Heart right ventricle (tissue), 16 donors: ENCODE measurements around the gene MACROD2. TPM values are rescaled to one million over a fixed set of nuclear protein-coding genes. Genes with fewer than 3 reads are reported as not detected.

ENCODE experiments used
- ATAC-seq, 8 donors: fragments of 200-7000 bp; cut with Tn5 transposase; one replicate each; pipeline ENCODE4 v1.9.1; 2020; ENCODE audit warnings: mild to moderate bottlenecking in 8 of 8, moderate library complexity in 8 of 8, moderate number of reproducible peaks in 1 of 8
- DNase-seq, 2 donors: peaks; one replicate each; pipeline ENCODE4 v3.0.0-alpha.2; 2020
- H3K27ac ChIP-seq, 10 donors: fragments of 200-600 bp; sonication (generic) in 2 of 10; one replicate each; pipeline versions ENCODE4 v1.5.0 to v1.8.0; 2020 to 2022; ENCODE audit warnings: mild to moderate bottlenecking in 3 of 10
- H3K27me3 ChIP-seq, 7 donors: fragments of 200-600 bp; one replicate each; pipeline ENCODE4 v1.8.0; 2021 to 2022; ENCODE audit warnings: mild to moderate bottlenecking in 2 of 7
- H3K36me3 ChIP-seq, 9 donors: fragments of 200-600 bp; sonication (generic) in 1 of 9; one replicate each; pipeline versions ENCODE4 v1.5.0 to v1.8.0; 2020 to 2022; ENCODE audit warnings: mild to moderate bottlenecking in 2 of 9
- H3K4me1 ChIP-seq, 9 donors: fragments of 200-600 bp; sonication (generic) in 1 of 9; one replicate each; pipeline versions ENCODE4 v1.5.0 to v1.8.0; 2020 to 2022; ENCODE audit warnings: mild to moderate bottlenecking in 4 of 9
- H3K4me3 ChIP-seq, 10 donors: fragments of 200-600 bp; sonication (generic) in 2 of 10; one replicate each; pipeline versions ENCODE4 v1.5.0 to v1.8.0; 2020 to 2022; ENCODE audit warnings: mild to moderate bottlenecking in 7 of 10, moderate library complexity in 2 of 10
- H3K9me3 ChIP-seq, 11 donors: fragments of 200-600 bp in 10 of 11; sonication (generic) in 2 of 11; one replicate each; pipeline versions ENCODE4 v1.5.0 to v1.8.0; 2013 to 2022; ENCODE audit warnings: mild to moderate bottlenecking in 2 of 11, control low read depth in 1 of 11, moderate library complexity in 1 of 11
- CTCF ChIP-seq, 9 donors: fragments of 200-600 bp; sonication (generic) in 2 of 9; IDR thresholded peaks; one replicate each; pipeline versions ENCODE4 v1.5.0 to v1.8.0; 2021 to 2022; ENCODE audit warnings: antibody characterized with exemption in 9 of 9, mild to moderate bottlenecking in 5 of 9, moderate library complexity in 1 of 9
- WGBS, 2 donors: extraction: QIAGEN DNeasy Blood & Tissue Kit; methylation state at CpG; one replicate each; pipeline ENCODE4 v1.1.7; 2013; ENCODE audit warnings: inconsistent platforms in 1 of 2; 5-methylcytosine and 5-hydroxymethylcytosine counted together
- intact Hi-C, 10 donors: fragments of 100-400 bp; cut with DNase I; formaldehyde crosslinking; loops; one replicate each; pipeline versions ENCODE4 v1.11.1 to v1.14.2; 2022
- polyA plus RNA-seq, 2 donors: library from polyadenylated mRNA; stranded (reverse); fragments of 200-250 nt; gene quantifications; one replicate each; pipeline ENCODE4 v1.2.3, GENCODE V29; 2013
- total RNA-seq, 10 donors: library from RNA; stranded (reverse); fragmentation: NEBNext Ultra II Directional in 3 of 10; extraction: Animal tissue kit (Norgen Biotek cat#: 25700) in 3 of 10; gene quantifications; one replicate each; pipeline versions ENCODE4 v1.2.1 to v1.2.4, GENCODE V29; 2021 to 2023
- donor health status: Arrhythmogenic right ventricular cardiomyopathy.
- donor health status: ischemic (EF 13 %, LVEDD 7.1; RV severe dilation, severe dysfunction).
- donor health status: healthy with polysubstance abuse.
- donor health status: DM: no; HTN: yes; CAD: no.
- donor health status: DM: no; HTN: no; CAD: no.
- donor health status: ischemic (EF 25% LVEDD 6.9; RV normal size, moderate dysfunction).
- donor health status: ischemic (EF 25% LVEDD 5.7; RV mildly dilated, moderate dysfunction).
- donor health status: healthy.
- donor health status: DM: yes; HTN: yes; CAD: no.
- donor health status: Ischemic cardiomyopathy.
- donor health status: ischemic (EF 35%, LVEDD 5.7; RV mildly dilated, moderate dysfunction).
- donor health status: nonischemic (EF 11% LVEDD 7.7; RV severe dilation, severe dysfunction).
- donor health status: DM: yes; HTN: yes; CAD: no.
- donor health status: PGD.
- donor health status: ischemic (EF 29% LVEDD 5.4; RV normal size, mild dysfunction).
- donor health status: nonischemic (EF 23%, LVEDD 6.1; RV moderate dilation, normal function).

The MACROD2 gene
- total and polyA plus RNA-seq, 12 donors: 0.28 to 6.4 (median 4.1) TPM

GRCh38 chr20:15634102-15634501 is 1638.8 kb downstream of the MACROD2 start:
- intact Hi-C loops: no loop called here
- WGBS, 2 donors: 88 to 91% methylated on average over 2 of the region's 2 CpGs

DNA sequence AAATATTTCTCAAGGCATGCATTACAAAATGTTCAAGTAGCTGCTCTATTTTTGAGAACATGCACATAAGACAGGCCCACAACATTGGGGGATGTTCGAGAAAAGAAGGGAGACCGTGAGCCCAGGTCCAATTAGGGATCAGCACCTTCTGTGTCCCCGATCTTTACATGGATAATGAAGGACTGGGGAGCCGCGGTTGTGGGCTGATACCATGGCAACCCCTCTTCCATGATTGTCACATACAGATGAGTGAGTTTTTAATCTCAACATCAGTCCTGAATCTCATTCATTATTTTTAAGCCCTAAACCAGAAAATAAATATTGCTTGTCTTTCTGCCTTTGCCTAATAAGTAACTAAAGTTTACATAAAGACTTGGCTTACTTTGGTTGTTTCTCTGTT is 1642.2 kb downstream of the MACROD2 start:
- no peak overlapping the region for H3K27ac ChIP-seq
- H3K36me3 ChIP-seq: no peaks in the 10 kb centered on the region
- WGBS, 2 donors: 77 to 85% methylated on average over 5 of the region's 5 CpGs
- TF ChIP-seq CTCF (IDR thresholded peaks at IDR 0.05): no peak
- H3K4me3 ChIP-seq: no peak overlapping the region
- DNase-seq: no peak
- H3K4me1 ChIP-seq: peaks cover 0 to 9% (median 0%) of the 10 kb centered on the region in 9 donors
- intact Hi-C loops: no loop called here
- H3K27me3 ChIP-seq: peaks cover 0 to 4% (median 0%) of the 10 kb centered on the region in 7 donors
- ATAC-seq: no peak
- H3K9me3 ChIP-seq: no peaks in the 10 kb centered on the region

More at GRCh38 chr20:15634102-15634501, 1638.8 kb downstream of the MACROD2 start:
- H3K27ac ChIP-seq: no peak overlapping the region
- peaks cover 0 to 4% (median 0%) of the 10 kb centered on the region in 7 donors for H3K27me3 ChIP-seq
- H3K36me3 ChIP-seq: no peaks in the 10 kb centered on the region
- peaks cover 0 to 9% (median 0%) of the 10 kb centered on the region in 9 donors for H3K4me1 ChIP-seq
- no peak for TF ChIP-seq CTCF (IDR thresholded peaks at IDR 0.05)
- ATAC-seq (no peak), DNase-seq (no peak)
- H3K9me3 ChIP-seq: no peaks in the 10 kb centered on the region
- no peak overlapping the region for H3K4me3 ChIP-seq

DNA sequence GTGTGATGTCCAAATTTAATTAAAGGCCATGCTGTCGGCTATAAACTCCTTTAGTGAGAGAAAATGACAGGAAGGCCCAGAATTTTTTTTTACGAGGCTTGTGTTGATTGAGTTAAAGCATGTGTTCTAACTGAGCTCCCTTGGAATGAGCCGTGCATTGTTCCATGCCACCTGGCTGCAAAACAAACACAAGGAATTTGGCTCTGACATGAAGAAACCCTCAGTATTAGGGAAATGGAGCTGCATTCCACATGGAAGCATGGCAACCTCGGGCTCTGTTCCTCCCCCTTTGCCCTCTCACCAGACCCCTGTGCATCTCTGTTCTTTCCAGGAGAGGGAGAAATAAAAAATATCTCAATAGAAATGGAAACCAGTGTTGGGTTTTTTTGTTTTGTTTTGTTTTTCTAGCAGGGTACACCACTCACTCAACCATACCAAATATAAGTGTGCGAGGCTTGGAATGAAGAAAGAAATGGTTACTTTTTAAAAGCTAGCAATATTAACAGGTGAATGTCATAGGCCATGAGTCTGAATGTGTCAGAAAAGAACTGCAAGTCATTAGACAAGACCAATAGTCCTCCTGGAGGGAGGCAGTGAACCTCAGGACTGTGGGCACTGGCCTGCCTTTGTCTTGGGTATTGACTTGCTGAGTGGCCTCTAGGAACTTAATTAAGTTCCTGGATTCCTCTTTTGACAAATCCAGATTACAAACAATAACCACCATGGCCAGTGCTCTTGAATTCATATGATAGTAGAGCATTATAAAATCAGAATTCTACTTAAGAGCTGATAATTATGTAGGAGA is 1642.8 kb downstream of the MACROD2 start:
- Histone ChIP-seq H3K4me1 (peaks cover 0 to 9% (median 0%) of the 10 kb centered on the region in 9 donors), H3K4me3 (no peak overlapping the region), H3K9me3 (no peaks in the 10 kb centered on the region), H3K36me3 (no peaks in the 10 kb centered on the region), H3K27me3 (no peaks in the 10 kb centered on the region), H3K27ac (no peak overlapping the region)
- intact Hi-C loops: no loop called here
- DNase-seq (no peak), ATAC-seq (no peak)
- TF ChIP-seq CTCF (IDR thresholded peaks at IDR 0.05): no peak
- WGBS, 2 donors: 31 to 32% methylated on average over 5 of the region's 5 CpGs

DNA sequence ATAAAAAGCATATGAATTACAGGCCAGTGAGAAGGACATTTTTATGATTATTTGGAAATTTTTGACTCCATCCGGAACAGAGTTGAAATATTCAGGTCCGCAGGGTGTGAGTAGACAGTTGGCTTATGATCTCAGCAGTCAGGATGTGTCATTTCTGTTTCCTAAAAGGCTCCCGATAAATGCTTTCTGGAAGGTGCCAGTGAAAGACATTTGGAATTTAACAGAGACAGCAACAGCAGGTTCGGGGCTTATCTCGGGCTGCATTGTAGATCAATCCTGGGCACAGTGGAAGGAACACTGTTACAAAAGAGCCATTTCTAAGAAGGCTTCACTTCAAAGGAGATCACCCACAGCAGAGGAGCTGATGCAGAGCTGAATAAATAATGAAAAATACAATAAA is 1643.5 kb downstream of the MACROD2 start:
- no peak for TF ChIP-seq CTCF (IDR thresholded peaks at IDR 0.05)
- peaks cover 0 to 9% (median 0%) of the 10 kb centered on the region in 9 donors for H3K4me1 ChIP-seq
- H3K27ac ChIP-seq: no peak overlapping the region
- no peaks in the 10 kb centered on the region for H3K27me3 ChIP-seq
- no peaks in the 10 kb centered on the region for H3K36me3 ChIP-seq
- intact Hi-C loops: no loop called here
- no peaks in the 10 kb centered on the region for H3K9me3 ChIP-seq
- DNase-seq: no peak
- no peak for ATAC-seq
- no peak overlapping the region for H3K4me3 ChIP-seq
- WGBS, 2 donors: 59 to 73% methylated on average over 5 of the region's 5 CpGs
